IPS-15b (cell line): ENCODE data around the gene MAGI2.

Experiments
- H3K27me3 ChIP-seq: one replicate; pipeline ENCODE4 v1.6.1; 2013; ENCODE audit warnings: low read length; ENCODE audit not compliant: control insufficient read depth, insufficient read depth
- H3K36me3 ChIP-seq: one replicate; pipeline ENCODE4 v1.6.1; 2013; ENCODE audit warnings: low read length; ENCODE audit not compliant: control insufficient read depth, insufficient read depth
- H3K4me1 ChIP-seq: one replicate; pipeline ENCODE4 v1.6.1; 2013; ENCODE audit warnings: mild to moderate bottlenecking, low read length; ENCODE audit not compliant: control insufficient read depth, insufficient read depth
- H3K4me3 ChIP-seq: one replicate; pipeline ENCODE4 v1.5.1; 2013; ENCODE audit warnings: low read depth, low read length
- H3K9ac ChIP-seq: one replicate; pipeline ENCODE4 v1.6.1; 2013; ENCODE audit warnings: low read depth, mild to moderate bottlenecking, low read length
- H3K9me3 ChIP-seq: one replicate; pipeline ENCODE4 v1.6.1; 2013; ENCODE audit warnings: mild to moderate bottlenecking, low read length; ENCODE audit not compliant: control insufficient read depth, insufficient read depth

Gene MAGI2

DNA sequence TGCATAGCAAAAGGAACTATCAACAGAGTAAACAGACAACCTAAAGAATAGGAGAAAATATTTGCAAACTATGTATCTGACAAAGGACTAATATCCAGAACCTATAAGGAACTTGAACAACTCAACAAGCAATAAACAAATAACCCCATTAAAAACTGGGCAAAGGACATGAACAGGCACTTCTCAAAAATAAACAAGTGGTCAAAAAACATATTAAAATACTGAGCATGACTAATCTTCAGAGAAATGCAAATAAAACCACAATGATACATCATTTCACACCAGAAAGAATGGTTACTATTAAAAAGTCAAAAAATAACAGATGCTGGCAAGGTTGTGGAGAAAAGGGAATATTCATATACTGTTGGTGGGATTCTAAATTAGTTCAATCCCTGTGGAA is 17.1 kb downstream of the MAGI2 start:
- H3K36me3 ChIP-seq = no peaks in the 10 kb centered on the region
- H3K9me3 ChIP-seq = no peaks in the 10 kb centered on the region
- H3K27me3 ChIP-seq = no peaks in the 10 kb centered on the region
- no peaks in the 10 kb centered on the region for H3K4me1 ChIP-seq
- H3K9ac ChIP-seq = no peak overlapping the region
- no peak overlapping the region for H3K4me3 ChIP-seq

DNA sequence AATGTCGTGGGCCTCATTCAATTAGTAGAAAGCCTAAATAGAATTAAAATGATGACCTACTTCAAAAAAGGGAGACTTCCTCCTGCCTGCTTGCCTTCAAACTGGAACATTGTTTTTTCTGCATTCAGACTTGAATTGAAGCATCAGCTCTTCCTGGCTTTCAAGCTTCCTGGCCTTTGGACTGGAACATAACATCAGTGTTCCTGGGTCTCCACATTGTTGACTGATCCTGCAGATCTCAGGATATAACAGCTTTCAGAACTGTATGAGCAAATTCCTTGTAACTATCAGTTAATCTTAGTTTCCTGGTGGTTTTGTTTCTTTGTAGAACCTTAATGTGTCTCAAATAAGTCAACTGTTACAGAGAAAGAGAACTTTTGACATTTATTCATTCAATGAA is 18.6 kb downstream of the MAGI2 start:
- no peaks in the 10 kb centered on the region for H3K27me3 ChIP-seq
- no peak overlapping the region for H3K9ac ChIP-seq
- no peaks in the 10 kb centered on the region for H3K4me1 ChIP-seq
- no peak overlapping the region for H3K4me3 ChIP-seq
- no peaks in the 10 kb centered on the region for H3K9me3 ChIP-seq
- H3K36me3 ChIP-seq = no peaks in the 10 kb centered on the region

DNA sequence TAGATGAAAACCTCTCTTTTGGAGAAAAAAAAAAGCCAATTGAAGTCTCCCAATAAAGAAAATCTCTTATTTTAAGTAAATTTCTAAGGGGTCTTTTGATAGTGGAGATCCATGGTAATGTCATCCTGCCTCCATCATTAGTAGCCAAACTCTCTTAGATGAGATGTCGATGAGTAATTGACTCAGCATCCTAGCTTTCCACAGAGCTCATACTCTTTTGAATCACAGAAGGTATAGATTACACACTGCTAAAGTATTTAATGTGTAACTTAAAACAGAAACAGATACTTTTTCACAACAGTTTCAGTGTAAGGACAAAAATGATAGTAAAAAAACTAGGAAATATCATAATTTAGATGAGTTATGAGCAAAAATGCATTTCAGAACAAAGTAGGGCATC is 19.4 kb downstream of the MAGI2 start:
- Histone ChIP-seq H3K4me1 (no peaks in the 10 kb centered on the region), H3K36me3 (no peaks in the 10 kb centered on the region), H3K9me3 (no peaks in the 10 kb centered on the region), H3K27me3 (no peaks in the 10 kb centered on the region), H3K4me3 (no peak overlapping the region), H3K9ac (no peak overlapping the region)

DNA sequence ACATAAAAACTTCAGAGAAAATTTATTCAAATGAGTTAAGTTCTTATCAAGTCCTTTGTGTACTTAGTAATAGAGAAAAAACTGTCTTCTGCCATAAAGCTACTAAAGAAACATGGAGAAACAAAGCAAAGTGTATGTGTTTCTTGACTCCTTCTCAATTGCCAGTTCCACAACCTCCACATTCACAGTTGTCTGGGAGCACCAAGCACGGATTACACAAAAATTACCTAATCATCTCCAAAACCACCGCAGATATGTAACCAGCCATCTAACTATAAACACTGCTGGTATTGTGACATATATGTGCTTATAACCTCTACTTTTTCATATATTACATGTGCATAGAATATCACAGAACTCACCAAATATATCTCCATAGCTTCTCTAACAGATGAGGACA is 23.1 kb downstream of the MAGI2 start:
- no peaks in the 10 kb centered on the region for H3K4me1 ChIP-seq
- no peak overlapping the region for H3K9ac ChIP-seq
- H3K36me3 ChIP-seq = no peaks in the 10 kb centered on the region
- no peaks in the 10 kb centered on the region for H3K27me3 ChIP-seq
- no peak overlapping the region for H3K4me3 ChIP-seq
- H3K9me3 ChIP-seq = no peaks in the 10 kb centered on the region

DNA sequence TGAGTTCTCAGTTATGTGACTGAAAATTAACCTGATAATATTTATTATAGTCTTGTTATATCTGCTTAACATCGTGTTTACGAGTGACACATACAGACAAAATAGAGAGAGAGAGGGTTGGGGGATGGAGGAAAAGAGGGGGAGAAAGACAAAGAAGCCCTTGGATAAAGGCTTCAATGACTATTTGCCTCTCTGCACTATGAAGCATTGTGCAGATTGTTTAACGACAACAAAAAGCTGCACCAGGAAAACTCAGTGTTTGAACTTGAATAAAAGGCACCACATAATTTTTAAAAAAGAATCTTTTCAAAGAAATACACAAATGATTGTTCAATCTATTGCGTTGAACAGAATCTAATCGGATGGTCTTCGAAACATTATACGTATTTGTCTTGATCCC is 27.8 kb downstream of the MAGI2 start:
- Histone ChIP-seq H3K4me3 (no peak overlapping the region), H3K4me1 (no peaks in the 10 kb centered on the region), H3K9me3 (no peaks in the 10 kb centered on the region), H3K9ac (no peak overlapping the region), H3K27me3 (no peaks in the 10 kb centered on the region), H3K36me3 (no peaks in the 10 kb centered on the region)

DNA sequence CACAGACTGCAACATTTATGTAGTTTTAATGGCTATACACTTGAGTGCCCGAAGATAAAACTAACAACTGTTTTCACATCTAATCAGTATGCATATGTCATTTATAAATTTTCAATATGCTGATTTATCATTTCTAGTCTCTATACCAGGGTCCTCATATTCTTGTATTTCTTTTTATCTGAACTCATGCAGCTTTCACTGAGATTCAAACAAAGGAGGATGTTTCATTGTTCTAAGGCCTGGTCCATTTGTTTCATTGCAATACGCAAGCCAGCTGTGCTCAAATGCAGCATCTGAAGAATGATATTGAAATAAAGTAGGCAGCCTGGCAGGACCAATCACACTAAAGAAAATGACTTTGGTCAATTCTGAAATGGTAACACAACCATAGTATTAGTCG is 31.7 kb downstream of the MAGI2 start:
- H3K36me3 ChIP-seq = no peaks in the 10 kb centered on the region
- H3K27me3 ChIP-seq = no peaks in the 10 kb centered on the region
- H3K9me3 ChIP-seq = no peaks in the 10 kb centered on the region
- no peaks in the 10 kb centered on the region for H3K4me1 ChIP-seq
- H3K9ac ChIP-seq = no peak overlapping the region
- no peak overlapping the region for H3K4me3 ChIP-seq

DNA sequence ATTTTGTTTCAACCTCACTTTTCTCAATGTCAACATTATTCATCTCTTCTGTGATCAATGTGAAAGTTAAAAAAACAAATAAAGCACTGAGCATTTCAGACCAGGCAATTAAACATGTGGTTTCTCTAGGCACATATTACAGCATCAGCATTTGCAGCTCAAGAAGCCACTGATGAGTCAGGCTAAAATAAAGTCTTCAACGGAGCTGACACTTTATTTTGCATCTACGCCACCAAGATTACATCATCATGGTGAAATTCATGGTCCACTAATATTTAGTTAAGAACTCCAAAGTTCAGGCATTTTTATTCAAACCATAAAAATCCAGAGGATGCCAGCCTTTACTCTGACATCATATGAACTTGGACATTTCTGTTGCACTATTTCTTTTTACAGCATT is 33.0 kb downstream of the MAGI2 start:
- no peaks in the 10 kb centered on the region for H3K36me3 ChIP-seq
- no peaks in the 10 kb centered on the region for H3K4me1 ChIP-seq
- H3K27me3 ChIP-seq = no peaks in the 10 kb centered on the region
- H3K9me3 ChIP-seq = no peaks in the 10 kb centered on the region
- no peak overlapping the region for H3K9ac ChIP-seq
- no peak overlapping the region for H3K4me3 ChIP-seq

DNA sequence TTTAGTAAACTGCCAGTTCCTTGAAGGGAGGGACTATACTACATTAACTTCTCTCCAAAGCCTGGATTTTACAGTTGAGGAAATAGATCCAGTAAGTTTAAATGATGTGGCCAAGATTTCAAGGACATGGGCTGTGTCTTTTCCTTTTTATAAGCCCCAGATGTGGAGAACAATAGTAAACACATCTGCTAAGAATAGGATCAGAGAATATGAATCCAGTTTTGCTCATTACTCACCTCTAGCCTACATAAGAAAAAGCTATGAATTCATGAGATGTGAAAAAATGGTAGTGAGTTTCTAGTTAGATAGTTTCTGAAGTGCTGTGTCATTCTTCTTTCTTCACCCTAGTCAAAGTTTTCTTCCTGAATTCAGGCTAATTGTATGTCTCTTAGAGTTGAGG is 38.6 kb downstream of the MAGI2 start:
- no peak overlapping the region for H3K9ac ChIP-seq
- H3K4me1 ChIP-seq = no peaks in the 10 kb centered on the region
- H3K9me3 ChIP-seq = no peaks in the 10 kb centered on the region
- no peaks in the 10 kb centered on the region for H3K36me3 ChIP-seq
- no peak overlapping the region for H3K4me3 ChIP-seq
- no peaks in the 10 kb centered on the region for H3K27me3 ChIP-seq

DNA sequence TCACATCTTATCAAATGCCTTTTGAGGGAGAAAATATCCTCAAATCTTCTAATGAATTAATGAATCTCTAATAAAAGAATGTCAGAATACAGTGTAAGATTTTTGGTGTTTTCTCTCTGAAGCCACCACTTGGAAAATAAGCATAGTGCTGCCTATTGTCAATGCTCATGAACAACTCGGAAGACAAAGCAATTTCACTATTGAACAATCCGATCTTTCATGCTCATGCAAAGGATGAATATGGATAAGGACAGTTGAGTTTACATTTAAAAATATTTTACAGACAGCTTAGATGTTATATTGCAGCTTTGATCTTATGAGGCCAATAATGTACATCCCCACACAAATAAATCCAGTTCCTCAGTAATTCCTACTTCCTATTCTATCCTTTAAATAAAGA is 40.6 kb downstream of the MAGI2 start:
- H3K36me3 ChIP-seq = no peaks in the 10 kb centered on the region
- no peaks in the 10 kb centered on the region for H3K4me1 ChIP-seq
- H3K9ac ChIP-seq = no peak overlapping the region
- no peaks in the 10 kb centered on the region for H3K27me3 ChIP-seq
- no peaks in the 10 kb centered on the region for H3K9me3 ChIP-seq
- no peak overlapping the region for H3K4me3 ChIP-seq

DNA sequence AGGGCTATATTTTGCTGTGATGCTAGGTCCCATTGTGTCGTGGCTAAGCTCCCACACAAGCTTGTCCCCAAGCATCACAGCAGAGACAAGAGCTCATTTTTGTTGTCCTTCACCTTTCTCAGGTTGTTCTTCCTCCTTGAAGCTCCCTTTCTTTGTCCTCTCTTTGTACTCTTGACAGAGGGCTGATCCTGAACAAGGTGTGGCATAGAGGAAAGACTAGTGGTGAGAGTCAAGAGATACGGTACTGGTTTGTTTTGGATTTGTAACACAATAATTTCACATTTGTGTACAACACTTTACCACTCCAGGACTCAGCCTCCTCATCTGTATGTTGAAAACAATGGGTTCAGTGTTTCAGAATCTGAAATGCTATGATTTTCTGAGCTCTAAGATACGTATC is 41.0 kb downstream of the MAGI2 start:
- H3K9ac ChIP-seq = no peak overlapping the region
- H3K36me3 ChIP-seq = no peaks in the 10 kb centered on the region
- no peaks in the 10 kb centered on the region for H3K27me3 ChIP-seq
- H3K4me3 ChIP-seq = no peak overlapping the region
- H3K9me3 ChIP-seq = no peaks in the 10 kb centered on the region
- H3K4me1 ChIP-seq = no peaks in the 10 kb centered on the region

DNA sequence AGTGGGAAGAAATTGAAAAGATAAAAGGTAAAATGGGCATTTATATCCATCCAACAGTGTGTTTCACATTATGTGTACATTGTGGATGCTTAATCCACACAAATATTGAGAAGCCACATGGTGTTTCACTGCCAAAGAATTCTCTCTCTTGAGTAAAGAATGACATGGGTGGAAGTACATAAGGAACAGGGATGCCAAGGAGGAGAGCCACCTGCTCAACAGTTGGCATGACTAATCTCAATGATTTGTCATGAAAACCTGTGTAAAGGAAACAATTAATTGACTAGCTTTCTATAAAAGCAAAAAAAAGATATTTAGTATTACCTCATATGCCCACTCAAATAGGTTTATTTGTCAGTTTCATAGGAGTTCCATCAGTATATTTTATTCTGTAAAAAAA is 43.1 kb downstream of the MAGI2 start:
- no peaks in the 10 kb centered on the region for H3K27me3 ChIP-seq
- H3K9me3 ChIP-seq = no peaks in the 10 kb centered on the region
- no peaks in the 10 kb centered on the region for H3K4me1 ChIP-seq
- H3K9ac ChIP-seq = no peak overlapping the region
- no peaks in the 10 kb centered on the region for H3K36me3 ChIP-seq
- H3K4me3 ChIP-seq = no peak overlapping the region

DNA sequence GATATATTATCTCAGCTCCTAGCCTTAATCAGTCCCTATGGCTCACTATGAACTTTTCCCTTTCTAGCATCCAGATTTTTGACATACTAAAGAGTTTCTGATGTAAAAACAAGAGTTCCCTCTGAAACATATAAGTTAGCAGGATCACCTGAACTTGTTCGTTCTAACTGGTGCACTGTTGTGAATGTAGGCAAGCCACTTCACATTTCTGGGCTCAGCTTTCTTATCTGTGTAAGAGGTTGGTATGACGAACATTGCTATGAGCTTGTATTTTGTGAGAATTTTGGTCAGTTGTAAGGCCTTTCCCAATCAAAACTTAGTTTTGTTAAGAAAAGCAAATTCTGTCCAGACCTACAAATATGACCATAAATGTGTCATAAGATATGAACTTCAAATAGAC is 46.1 kb downstream of the MAGI2 start:
- no peaks in the 10 kb centered on the region for H3K4me1 ChIP-seq
- no peak overlapping the region for H3K4me3 ChIP-seq
- no peaks in the 10 kb centered on the region for H3K9me3 ChIP-seq
- H3K9ac ChIP-seq = no peak overlapping the region
- no peaks in the 10 kb centered on the region for H3K36me3 ChIP-seq
- H3K27me3 ChIP-seq = no peaks in the 10 kb centered on the region

DNA sequence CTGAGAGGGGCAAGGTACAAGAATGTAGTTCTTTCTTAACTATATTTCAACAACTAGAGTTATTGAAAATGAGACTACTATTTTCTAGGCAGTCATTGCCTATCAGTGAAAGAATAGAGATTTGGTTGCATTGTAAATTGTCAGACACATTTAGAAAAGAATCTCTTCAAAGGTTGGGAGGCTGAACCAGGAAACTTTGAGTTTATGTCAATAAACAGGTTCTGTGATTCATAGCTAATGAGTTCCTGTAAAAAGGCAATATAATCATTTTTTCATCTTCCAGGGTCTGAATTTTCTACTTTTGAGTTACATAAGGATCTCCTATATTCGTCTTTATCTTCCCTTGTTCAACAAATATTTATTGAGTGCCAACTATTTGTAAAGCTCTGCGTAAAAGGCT is 47.1 kb downstream of the MAGI2 start:
- Histone ChIP-seq H3K9ac (no peak overlapping the region), H3K4me1 (no peaks in the 10 kb centered on the region), H3K27me3 (no peaks in the 10 kb centered on the region), H3K4me3 (no peak overlapping the region), H3K36me3 (no peaks in the 10 kb centered on the region), H3K9me3 (no peaks in the 10 kb centered on the region)
